ENCODE measurements around the gene KLHL26. TPM values are rescaled to one million over a fixed set of nuclear protein-coding genes. Genes with fewer than 3 reads are reported as not detected.

Gene KLHL26
- total and polyA plus RNA-seq, 2 of the 4 experiments (the other 2 are of a cell fraction) = 2.2 to 4.7 TPM

DNA sequence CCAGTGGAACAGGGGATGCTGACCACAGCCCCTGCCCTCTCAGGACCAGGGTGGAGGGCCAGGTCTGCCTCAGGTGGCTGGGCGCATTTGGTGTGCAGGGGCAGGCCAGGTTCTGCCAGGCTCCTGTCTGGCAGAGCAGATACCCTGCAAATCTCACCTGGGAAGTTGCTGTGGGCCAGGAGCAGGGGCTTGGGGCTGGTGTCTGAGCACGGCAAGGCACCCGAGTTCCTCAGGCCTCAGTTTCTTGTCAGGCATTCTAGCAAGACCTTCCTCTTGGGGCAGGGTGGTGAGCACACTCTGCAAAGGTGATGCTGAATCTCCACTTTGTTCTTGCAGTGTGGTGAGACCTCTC, 47.8 kb downstream of the KLHL26 start (continued):
- TF ChIP-seq, protein P1, sequence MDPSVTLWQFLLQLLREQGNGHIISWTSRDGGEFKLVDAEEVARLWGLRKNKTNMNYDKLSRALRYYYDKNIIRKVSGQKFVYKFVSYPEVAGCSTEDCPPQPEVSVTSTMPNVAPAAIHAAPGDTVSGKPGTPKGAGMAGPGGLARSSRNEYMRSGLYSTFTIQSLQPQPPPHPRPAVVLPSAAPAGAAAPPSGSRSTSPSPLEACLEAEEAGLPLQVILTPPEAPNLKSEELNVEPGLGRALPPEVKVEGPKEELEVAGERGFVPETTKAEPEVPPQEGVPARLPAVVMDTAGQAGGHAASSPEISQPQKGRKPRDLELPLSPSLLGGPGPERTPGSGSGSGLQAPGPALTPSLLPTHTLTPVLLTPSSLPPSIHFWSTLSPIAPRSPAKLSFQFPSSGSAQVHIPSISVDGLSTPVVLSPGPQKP (IDR thresholded peaks at IDR 0.05; ENCODE audit: borderline replicate concordance, low read depth, low read length) = no peak
- TF ChIP-seq MAZ (IDR thresholded peaks at IDR 0.05; ENCODE audit: borderline replicate concordance, low read depth, low read length) (no peak), MXI1 (IDR thresholded peaks at IDR 0.05; ENCODE audit: borderline replicate concordance, low read depth, low read length) (no peak), MAFK (IDR thresholded peaks at IDR 0.05; ENCODE audit: low read depth, low read length) (no peak), CEBPB (IDR thresholded peaks at IDR 0.05; ENCODE audit: low read depth, low read length) (no peak), RAD21 (IDR thresholded peaks at IDR 0.05; ENCODE audit: low read length) (no peak), POLR2A (IDR thresholded peaks at IDR 0.05; ENCODE audit: low read depth, low read length) (no peak)

Data from IMR-90 (cell line).